WTC11 (cell line): ENCODE data around the gene USP38. TPM values are rescaled to one million over a fixed set of nuclear protein-coding genes. Genes with fewer than 3 reads are reported as not detected.

Experiments
- ATAC-seq: fragments of 200-7000 bp; cut with Tn5 transposase; 2 replicates; pipeline ENCODE4 v1.10.0; 2021; ENCODE audit warnings: mild to moderate bottlenecking, moderate library complexity
- CTCF ChIA-PET: fragments of 300-600 bp; sonication (Branson Sonifier 250); formaldehyde crosslinking; loops from one replicate; lab custom pipeline; 2021; ENCODE audit warnings: antibody characterized with exemption; lab: Charles Lee
- POLR2A ChIA-PET: fragments of 350-600 bp; sonication (Branson Sonifier 250); formaldehyde crosslinking; loops from one replicate; lab custom pipeline; 2021; ENCODE audit warnings: antibody characterized with exemption; lab: Charles Lee
- DNase-seq: peaks from one replicate; pipeline ENCODE4 v3.0.0; 2021; ENCODE audit warnings: low spot score
- H3K27ac Mint-ChIP-seq: 2 replicates; pipeline ENCODE4 v1.8.0; 2021; ENCODE audit warnings: mixed read lengths
- H3K27me3 Mint-ChIP-seq: 2 replicates; pipeline ENCODE4 v1.8.0; 2021; ENCODE audit warnings: low read depth, mild to moderate bottlenecking, moderate library complexity, mixed read lengths
- H3K36me3 Mint-ChIP-seq: 2 replicates; pipeline ENCODE4 v1.8.0; 2021; ENCODE audit warnings: mixed read lengths
- H3K4me1 Mint-ChIP-seq: 2 replicates; pipeline ENCODE4 v1.8.0; 2022; ENCODE audit warnings: mixed read lengths
- H3K4me3 Mint-ChIP-seq: 2 replicates; pipeline ENCODE4 v1.8.0; 2021; ENCODE audit warnings: mild to moderate bottlenecking, moderate library complexity, mixed read lengths
- H3K9me3 Mint-ChIP-seq: 2 replicates; pipeline ENCODE4 v1.8.0; 2021; ENCODE audit warnings: mixed read lengths
- ATF1 ChIP-seq: sonication (generic); formaldehyde crosslinking; IDR thresholded peaks from 2 replicates; pipeline ENCODE4 v1.8.1; 2023; ENCODE audit warnings: mild to moderate bottlenecking, moderate library complexity, missing genetic modification reagents
- CBFB ChIP-seq: sonication (generic); formaldehyde crosslinking; IDR thresholded peaks from 2 replicates; pipeline ENCODE4 v1.8.1; 2022; ENCODE audit warnings: mild to moderate bottlenecking, low read depth, missing genetic modification reagents
- ELF4 ChIP-seq: sonication (generic); formaldehyde crosslinking; IDR thresholded peaks from 2 replicates; pipeline ENCODE4 v1.8.1; 2022; ENCODE audit warnings: low read depth, mild to moderate bottlenecking, moderate library complexity, missing genetic modification reagents
- EMX1 ChIP-seq: fragments of 250-450 bp; sonication (Bioruptor Pico); IDR thresholded peaks from 2 replicates; pipeline ENCODE4 v1.8.0; 2021; ENCODE audit warnings: mild to moderate bottlenecking
- ETV6 ChIP-seq: sonication (generic); formaldehyde crosslinking; IDR thresholded peaks from 2 replicates; pipeline ENCODE4 v1.8.1; 2022; ENCODE audit warnings: mild to moderate bottlenecking, missing genetic modification reagents
- GABPB1 ChIP-seq: sonication (generic); formaldehyde crosslinking; IDR thresholded peaks from 2 replicates; pipeline ENCODE4 v1.8.1; 2023; ENCODE audit warnings: mild to moderate bottlenecking, missing genetic modification reagents
- JUN ChIP-seq: sonication (generic); formaldehyde crosslinking; IDR thresholded peaks from 2 replicates; pipeline ENCODE4 v1.8.0; 2023; ENCODE audit warnings: mild to moderate bottlenecking, missing genetic modification reagents
- KAT7 ChIP-seq: sonication (generic); formaldehyde crosslinking; IDR thresholded peaks from 2 replicates; pipeline ENCODE4 v1.8.1; 2023; ENCODE audit warnings: missing genetic modification reagents, mild to moderate bottlenecking, borderline replicate concordance
- NR1H2 ChIP-seq: sonication (generic); formaldehyde crosslinking; IDR thresholded peaks from 2 replicates; pipeline ENCODE4 v1.9.0; 2021; ENCODE audit warnings: mild to moderate bottlenecking, moderate library complexity, missing genetic modification reagents
- RORB ChIP-seq: fragments of 250-450 bp; sonication (Bioruptor Pico); IDR thresholded peaks from 2 replicates; pipeline ENCODE4 v1.9.0; 2021; ENCODE audit warnings: mild to moderate bottlenecking
- SMAD4 ChIP-seq: sonication (generic); formaldehyde crosslinking; IDR thresholded peaks from 2 replicates; pipeline ENCODE4 v1.8.0; 2022; ENCODE audit warnings: mild to moderate bottlenecking, missing genetic modification reagents
- SOX15 ChIP-seq: fragments of 250-450 bp; sonication (Bioruptor Pico); IDR thresholded peaks from 2 replicates; pipeline ENCODE4 v1.9.0; 2021; ENCODE audit warnings: mild to moderate bottlenecking
- SP1 ChIP-seq: sonication (generic); formaldehyde crosslinking; conservative IDR thresholded peaks from 2 replicates; pipeline ENCODE4 v1.8.1; 2022; ENCODE audit warnings: missing genetic modification reagents
- TEAD4 ChIP-seq: sonication (generic); formaldehyde crosslinking; IDR thresholded peaks from 2 replicates; pipeline ENCODE4 v1.8.0; 2022; ENCODE audit warnings: mild to moderate bottlenecking, missing genetic modification reagents
- ZNF121 ChIP-seq: sonication (generic); formaldehyde crosslinking; IDR thresholded peaks from 2 replicates; pipeline ENCODE4 v1.8.0; 2023; ENCODE audit warnings: missing genetic modification reagents
- ZNF263 ChIP-seq: sonication (generic); formaldehyde crosslinking; IDR thresholded peaks from 2 replicates; pipeline ENCODE4 v1.8.1; 2022; ENCODE audit warnings: low read depth, mild to moderate bottlenecking, moderate library complexity, missing genetic modification reagents
- total RNA-seq: library from RNA; stranded (reverse); gene quantifications from 3 replicates; pipeline ENCODE4 v1.2.3, GENCODE V29; 2021
- TF ChIP-seq, protein P1 (sequence below): sonication (generic); formaldehyde crosslinking; IDR thresholded peaks from 2 replicates; pipeline ENCODE4 v1.8.1; 2022; ENCODE audit warnings: missing genetic modification reagents, borderline replicate concordance
- TF ChIP-seq, protein P2 (sequence below): fragments of 250-450 bp; sonication (Bioruptor Pico); IDR thresholded peaks from 2 replicates; pipeline ENCODE4 v1.9.0; 2021; ENCODE audit warnings: moderate library complexity, mild to moderate bottlenecking, inconsistent platforms, borderline replicate concordance
- TF ChIP-seq, protein P3 (sequence below): sonication (generic); formaldehyde crosslinking; IDR thresholded peaks from 2 replicates; pipeline ENCODE4 v1.8.1; 2023; ENCODE audit warnings: mild to moderate bottlenecking, missing genetic modification reagents, moderate library complexity
- TF ChIP-seq, protein P4 (sequence below): fragments of 250-450 bp; sonication (Bioruptor Pico); IDR thresholded peaks from 2 replicates; pipeline ENCODE4 v2.1.2; 2022; ENCODE audit warnings: mild to moderate bottlenecking, moderate library complexity
- TF ChIP-seq, protein P5 (sequence below): sonication (generic); formaldehyde crosslinking; IDR thresholded peaks from 2 replicates; pipeline ENCODE4 v1.8.1; 2022; ENCODE audit warnings: low read depth, mild to moderate bottlenecking, moderate library complexity, missing genetic modification reagents, borderline replicate concordance

USP38 gene
- total RNA-seq, 1 experiment from 2014 or later = 10.3 TPM

DNA sequence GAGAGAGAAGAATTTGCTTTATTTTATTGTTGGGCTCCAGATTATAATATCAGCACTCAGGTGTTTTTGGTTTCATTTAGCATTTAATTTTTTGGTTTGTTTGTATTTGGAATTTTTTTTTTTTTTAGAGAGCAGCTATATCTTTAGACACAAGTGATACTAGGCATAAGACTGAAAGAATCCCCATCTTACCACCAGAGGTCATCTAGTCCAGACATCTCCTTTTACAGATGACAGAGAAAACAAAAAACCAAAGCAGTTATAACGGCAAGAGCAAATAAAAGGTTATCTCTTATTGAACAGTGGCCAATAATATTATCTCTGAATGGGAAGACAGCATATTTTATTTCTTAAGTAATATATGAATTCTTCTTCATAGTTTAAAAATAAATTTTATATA is 22.8 kb downstream of the USP38 start (continued):
- TF ChIP-seq, protein P1, sequence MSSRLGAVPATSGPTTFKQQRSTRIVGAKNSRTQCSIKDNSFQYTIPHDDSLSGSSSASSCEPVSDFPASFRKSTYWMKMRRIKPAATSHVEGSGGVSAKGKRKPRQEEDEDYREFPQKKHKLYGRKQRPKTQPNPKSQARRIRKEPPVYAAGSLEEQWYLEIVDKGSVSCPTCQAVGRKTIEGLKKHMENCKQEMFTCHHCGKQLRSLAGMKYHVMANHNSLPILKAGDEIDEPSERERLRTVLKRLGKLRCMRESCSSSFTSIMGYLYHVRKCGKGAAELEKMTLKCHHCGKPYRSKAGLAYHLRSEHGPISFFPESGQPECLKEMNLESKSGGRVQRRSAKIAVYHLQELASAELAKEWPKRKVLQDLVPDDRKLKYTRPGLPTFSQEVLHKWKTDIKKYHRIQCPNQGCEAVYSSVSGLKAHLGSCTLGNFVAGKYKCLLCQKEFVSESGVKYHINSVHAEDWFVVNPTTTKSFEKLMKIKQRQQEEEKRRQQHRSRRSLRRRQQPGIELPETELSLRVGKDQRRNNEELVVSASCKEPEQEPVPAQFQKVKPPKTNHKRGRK (CRISPR knock-in tag) = no peak
- TF ChIP-seq SMAD4 (CRISPR knock-in tag) (no peak), GABPB1 (no peak)
- TF ChIP-seq, protein P2, sequence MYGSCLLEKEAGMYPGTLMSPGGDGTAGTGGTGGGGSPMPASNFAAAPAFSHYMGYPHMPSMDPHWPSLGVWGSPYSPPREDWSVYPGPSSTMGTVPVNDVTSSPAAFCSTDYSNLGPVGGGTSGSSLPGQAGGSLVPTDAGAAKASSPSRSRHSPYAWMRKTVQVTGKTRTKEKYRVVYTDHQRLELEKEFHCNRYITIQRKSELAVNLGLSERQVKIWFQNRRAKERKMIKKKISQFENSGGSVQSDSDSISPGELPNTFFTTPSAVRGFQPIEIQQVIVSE (CRISPR knock-in tag) = no peak
- TF ChIP-seq, all 79 proteins: peak for 0

DNA sequence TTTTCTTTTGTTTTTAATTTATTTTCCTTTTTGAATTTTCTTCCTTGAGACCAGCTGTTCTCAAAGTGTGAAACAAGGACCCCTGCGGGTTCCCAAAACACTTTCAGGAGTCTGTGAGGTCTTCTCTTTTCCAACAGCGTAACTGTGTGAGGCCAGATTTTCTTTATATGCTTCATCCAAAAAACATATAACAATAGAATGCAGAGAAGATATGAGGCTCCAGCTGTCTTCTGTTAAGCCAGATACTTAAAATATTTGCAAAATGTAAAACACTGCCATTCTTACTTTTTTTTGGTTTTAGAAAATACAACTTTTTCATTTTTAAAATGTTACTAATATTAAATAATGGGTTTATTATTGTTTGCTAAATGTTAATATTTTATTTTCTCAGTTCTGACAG is 27.8 kb downstream of the USP38 start:
- ChIA-PET POLR2A (no interaction called here), CTCF (no interaction called here)
- ATAC-seq = no peak
- no peak overlapping the region for H3K27ac Mint-ChIP-seq
- no peak overlapping the region for H3K4me3 Mint-ChIP-seq
- no peak for DNase-seq
- TF ChIP-seq ELF4 (no peak), SOX15 (no peak), ZNF263 (no peak), JUN (CRISPR knock-in tag) (no peak), ZNF121 (CRISPR knock-in tag) (no peak), ETV6 (CRISPR knock-in tag) (no peak), KAT7 (CRISPR knock-in tag) (no peak), RORB (CRISPR knock-in tag) (no peak), ATF1 (CRISPR knock-in tag) (no peak), CBFB (CRISPR knock-in tag) (no peak), EMX1 (CRISPR knock-in tag) (no peak), SP1 (CRISPR knock-in tag) (no peak), NR1H2 (no peak), TEAD4 (CRISPR knock-in tag) (no peak)
- TF ChIP-seq, protein P3, sequence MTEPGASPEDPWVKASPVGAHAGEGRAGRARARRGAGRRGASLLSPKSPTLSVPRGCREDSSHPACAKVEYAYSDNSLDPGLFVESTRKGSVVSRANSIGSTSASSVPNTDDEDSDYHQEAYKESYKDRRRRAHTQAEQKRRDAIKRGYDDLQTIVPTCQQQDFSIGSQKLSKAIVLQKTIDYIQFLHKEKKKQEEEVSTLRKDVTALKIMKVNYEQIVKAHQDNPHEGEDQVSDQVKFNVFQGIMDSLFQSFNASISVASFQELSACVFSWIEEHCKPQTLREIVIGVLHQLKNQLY (CRISPR knock-in tag) = no peak
- TF ChIP-seq, protein P1 (CRISPR knock-in tag) = no peak
- TF ChIP-seq, protein P4, sequence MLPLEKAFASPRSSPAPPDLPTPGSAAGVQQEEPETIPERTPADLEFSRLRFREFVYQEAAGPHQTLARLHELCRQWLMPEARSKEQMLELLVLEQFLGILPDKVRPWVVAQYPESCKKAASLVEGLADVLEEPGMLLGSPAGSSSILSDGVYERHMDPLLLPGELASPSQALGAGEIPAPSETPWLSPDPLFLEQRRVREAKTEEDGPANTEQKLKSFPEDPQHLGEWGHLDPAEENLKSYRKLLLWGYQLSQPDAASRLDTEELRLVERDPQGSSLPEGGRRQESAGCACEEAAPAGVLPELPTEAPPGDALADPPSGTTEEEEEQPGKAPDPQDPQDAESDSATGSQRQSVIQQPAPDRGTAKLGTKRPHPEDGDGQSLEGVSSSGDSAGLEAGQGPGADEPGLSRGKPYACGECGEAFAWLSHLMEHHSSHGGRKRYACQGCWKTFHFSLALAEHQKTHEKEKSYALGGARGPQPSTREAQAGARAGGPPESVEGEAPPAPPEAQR (CRISPR knock-in tag) = no peak
- TF ChIP-seq, all 79 proteins: peak for 0
- Mint-ChIP-seq H3K27me3 (no peaks in the 10 kb centered on the region), H3K9me3 (no peaks in the 10 kb centered on the region), H3K4me1 (no peaks in the 10 kb centered on the region), H3K36me3 (peaks cover 18% of the 10 kb centered on the region)

DNA sequence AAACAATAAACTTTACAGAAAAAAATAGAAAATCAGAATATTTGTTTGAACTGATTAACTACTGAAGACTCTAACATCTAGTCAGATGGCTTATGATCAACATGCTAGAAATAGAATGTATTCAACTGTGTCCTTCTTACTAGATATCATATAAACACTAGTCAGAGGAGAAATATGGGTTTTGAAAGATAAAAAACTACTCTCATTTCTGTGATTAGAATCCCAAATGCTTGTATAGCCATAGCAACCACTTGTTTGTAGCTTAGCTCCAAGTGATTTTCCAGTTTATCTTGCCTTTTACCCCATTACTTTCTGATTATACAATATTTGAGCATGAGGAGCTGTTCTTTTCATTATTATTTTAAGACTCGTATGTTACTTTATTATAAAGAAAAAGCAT is 31.2 kb downstream of the USP38 start:
- CTCF ChIA-PET = no interaction called here

More for the DNA sequence above, 31.2 kb downstream of the USP38 start:
- Mint-ChIP-seq H3K9me3 (no peaks in the 10 kb centered on the region), H3K4me3 (no peak overlapping the region), H3K27ac (no peak overlapping the region), H3K4me1 (no peaks in the 10 kb centered on the region), H3K27me3 (no peaks in the 10 kb centered on the region), H3K36me3 (peaks cover 14% of the 10 kb centered on the region)
- ATAC-seq = no peak
- TF ChIP-seq, protein P5, sequence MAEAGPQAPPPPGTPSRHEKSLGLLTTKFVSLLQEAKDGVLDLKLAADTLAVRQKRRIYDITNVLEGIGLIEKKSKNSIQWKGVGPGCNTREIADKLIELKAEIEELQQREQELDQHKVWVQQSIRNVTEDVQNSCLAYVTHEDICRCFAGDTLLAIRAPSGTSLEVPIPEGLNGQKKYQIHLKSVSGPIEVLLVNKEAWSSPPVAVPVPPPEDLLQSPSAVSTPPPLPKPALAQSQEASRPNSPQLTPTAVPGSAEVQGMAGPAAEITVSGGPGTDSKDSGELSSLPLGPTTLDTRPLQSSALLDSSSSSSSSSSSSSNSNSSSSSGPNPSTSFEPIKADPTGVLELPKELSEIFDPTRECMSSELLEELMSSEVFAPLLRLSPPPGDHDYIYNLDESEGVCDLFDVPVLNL (CRISPR knock-in tag) = no peak
- no peak for DNase-seq
- POLR2A ChIA-PET = no interaction called here
